Mucosa of descending colon (tissue), 3 donors: Measurements from ENCODE around the gene FASTKD3. TPM values are rescaled to one million over a fixed set of nuclear protein-coding genes. Genes with fewer than 3 reads are reported as not detected.

Source experiments
- ATAC-seq: fragments of 200-7000 bp; cut with Tn5 transposase; one replicate; pipeline ENCODE4 v1.9.1; 2020; ENCODE audit warnings: mild to moderate bottlenecking, moderate library complexity
- DNase-seq, 3 donors: peaks; one replicate each; pipeline ENCODE4 v3.0.0-alpha.2; 2020
- H3K36me3 ChIP-seq: fragments of 200-600 bp; one replicate; pipeline ENCODE4 v1.8.0; 2021; ENCODE audit warnings: low read depth, mild to moderate bottlenecking
- H3K4me1 ChIP-seq: fragments of 200-600 bp; one replicate; pipeline ENCODE4 v1.8.0; 2021; ENCODE audit warnings: low read depth, mild to moderate bottlenecking
- H3K4me3 ChIP-seq: fragments of 200-600 bp; one replicate; pipeline ENCODE4 v1.8.0; 2021; ENCODE audit warnings: mild to moderate bottlenecking
- H3K9me3 ChIP-seq: fragments of 200-600 bp; one replicate; pipeline ENCODE4 v1.8.0; 2021; ENCODE audit warnings: mild to moderate bottlenecking
- intact Hi-C, 2 donors: fragments of 100-400 bp; cut with DNase I in 1 of 2; cut with micrococcal nuclease in 1 of 2; formaldehyde crosslinking; loops; one replicate each; pipeline versions ENCODE4 v1.11.0 to v1.11.1; 2022; cut with DNase I, micrococcal nuclease
- total RNA-seq, 3 donors: library from RNA; stranded (reverse); fragmentation: NEBNext Ultra II Directional in 2 of 3; extraction: Animal tissue kit (Norgen Biotek cat#: 25700) in 2 of 3; gene quantifications; one replicate each; pipeline versions ENCODE4 v1.2.1 to v1.2.4, GENCODE V29; 2021 to 2023
- TF ChIP-seq, protein P1 (sequence below): fragments of 200-600 bp; IDR thresholded peaks from one replicate; pipeline ENCODE4 v1.8.0; 2022; ENCODE audit warnings: antibody characterized with exemption, mild to moderate bottlenecking
- donor health status: DM: no; HTN: no; CAD: no; lungs with moderate emphysema.
- donor health status: DM: no; HTN: no; CAD: no.
- donor health status: DM: no; HTN: yes; CAD: no.

The FASTKD3 gene
- total RNA-seq, 3 donors from 2014 or later = 9.2 to 11.7 (median 9.5) TPM

DNA sequence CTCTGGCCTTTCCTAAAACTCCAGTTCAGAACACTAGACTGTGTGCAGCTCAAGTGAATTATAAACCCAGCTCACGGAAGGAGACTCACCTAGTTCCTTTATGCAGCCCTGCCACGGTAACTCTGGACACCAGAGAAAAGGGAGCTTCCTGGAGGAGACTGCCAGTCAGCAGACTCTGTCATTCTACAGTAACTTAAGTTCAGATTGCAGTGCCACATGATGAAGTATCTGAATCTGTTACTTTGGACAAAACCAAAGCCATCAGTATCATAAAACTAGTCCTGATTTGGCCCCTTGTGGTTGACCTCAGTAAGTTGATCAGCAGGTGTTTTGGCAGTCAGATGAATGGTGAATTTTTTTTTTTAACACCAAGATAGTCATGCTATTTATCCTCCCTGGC, 2.8 kb upstream of the FASTKD3 start:
- Histone ChIP-seq H3K4me1 (peaks cover 35% of the 10 kb centered on the region), H3K36me3 (no peaks in the 10 kb centered on the region), H3K9me3 (no peaks in the 10 kb centered on the region), H3K4me3 (no peak overlapping the region)
- TF ChIP-seq, protein P1, sequence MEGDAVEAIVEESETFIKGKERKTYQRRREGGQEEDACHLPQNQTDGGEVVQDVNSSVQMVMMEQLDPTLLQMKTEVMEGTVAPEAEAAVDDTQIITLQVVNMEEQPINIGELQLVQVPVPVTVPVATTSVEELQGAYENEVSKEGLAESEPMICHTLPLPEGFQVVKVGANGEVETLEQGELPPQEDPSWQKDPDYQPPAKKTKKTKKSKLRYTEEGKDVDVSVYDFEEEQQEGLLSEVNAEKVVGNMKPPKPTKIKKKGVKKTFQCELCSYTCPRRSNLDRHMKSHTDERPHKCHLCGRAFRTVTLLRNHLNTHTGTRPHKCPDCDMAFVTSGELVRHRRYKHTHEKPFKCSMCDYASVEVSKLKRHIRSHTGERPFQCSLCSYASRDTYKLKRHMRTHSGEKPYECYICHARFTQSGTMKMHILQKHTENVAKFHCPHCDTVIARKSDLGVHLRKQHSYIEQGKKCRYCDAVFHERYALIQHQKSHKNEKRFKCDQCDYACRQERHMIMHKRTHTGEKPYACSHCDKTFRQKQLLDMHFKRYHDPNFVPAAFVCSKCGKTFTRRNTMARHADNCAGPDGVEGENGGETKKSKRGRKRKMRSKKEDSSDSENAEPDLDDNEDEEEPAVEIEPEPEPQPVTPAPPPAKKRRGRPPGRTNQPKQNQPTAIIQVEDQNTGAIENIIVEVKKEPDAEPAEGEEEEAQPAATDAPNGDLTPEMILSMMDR = no peak
- ATAC-seq (peak; percentile 63), DNase-seq (peak in 1 of 3 donors; percentile 46)
- intact Hi-C loops = no loop called here

DNA sequence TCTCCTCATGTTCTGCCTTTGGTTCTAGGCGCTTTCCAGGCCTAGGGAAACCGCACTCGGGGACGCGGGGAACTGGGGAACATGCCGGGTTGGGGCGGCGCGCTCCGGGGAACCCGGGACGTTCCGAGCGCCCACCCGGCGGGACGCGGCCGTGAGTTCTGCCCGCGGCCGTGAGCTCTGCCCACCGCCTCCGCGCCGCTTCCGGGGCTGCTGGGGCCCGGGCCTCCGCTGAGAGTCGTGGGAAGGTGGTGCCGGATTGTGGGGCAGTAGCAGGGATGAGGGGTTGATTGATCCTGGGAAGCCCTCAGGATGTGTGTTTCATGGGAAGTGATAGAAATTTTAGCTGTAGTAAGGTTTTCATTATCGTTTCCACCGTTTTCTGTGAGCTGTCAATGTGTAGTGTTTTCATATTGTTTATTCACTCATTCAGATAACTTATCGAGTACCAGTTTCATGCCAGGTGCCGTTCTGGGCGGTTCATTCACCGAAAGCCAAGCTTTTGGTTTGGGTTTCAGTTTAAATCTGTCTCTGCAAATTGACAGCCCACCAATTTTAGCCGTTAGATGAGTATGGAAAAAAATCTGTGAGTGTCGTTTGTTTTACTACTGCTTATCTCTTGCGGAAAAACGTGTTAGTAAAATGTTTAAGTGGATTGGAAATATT, 774 bp upstream of the FASTKD3 start:
- DNase-seq (no peak), ATAC-seq (peak; percentile 61)
- TF ChIP-seq, protein P1 = no peak
- Histone ChIP-seq H3K9me3 (no peaks in the 10 kb centered on the region), H3K36me3 (no peaks in the 10 kb centered on the region), H3K4me3 (peak overlapping the region; percentile 95), H3K4me1 (peaks cover 35% of the 10 kb centered on the region)
- intact Hi-C loops = no loop called here

DNA sequence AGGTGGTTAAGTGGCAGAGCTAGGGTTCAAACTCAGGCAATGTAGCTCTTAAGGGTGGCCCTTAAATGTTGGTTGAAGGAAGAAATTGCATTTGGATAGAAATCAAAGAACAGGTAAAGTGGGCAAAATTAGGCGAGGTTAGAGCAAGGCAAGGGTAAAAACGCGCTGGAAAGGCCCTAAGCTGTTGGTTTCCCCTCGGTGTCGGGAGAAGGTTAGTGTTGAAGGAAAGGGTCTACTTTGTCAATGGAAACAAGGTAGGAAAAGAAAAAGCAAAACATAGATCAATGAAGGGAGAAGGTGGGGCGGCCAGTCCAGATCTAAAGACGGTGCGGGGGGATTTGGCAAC, 431 bp downstream of the FASTKD3 start:
- intact Hi-C loops = no loop called here
- Histone ChIP-seq H3K4me1 (peaks cover 35% of the 10 kb centered on the region), H3K36me3 (no peaks in the 10 kb centered on the region), H3K4me3 (peak overlapping the region; percentile 95), H3K9me3 (no peaks in the 10 kb centered on the region)
- ATAC-seq (peak; percentile 2), DNase-seq (no peak)
- TF ChIP-seq, protein P1 = no peak

DNA sequence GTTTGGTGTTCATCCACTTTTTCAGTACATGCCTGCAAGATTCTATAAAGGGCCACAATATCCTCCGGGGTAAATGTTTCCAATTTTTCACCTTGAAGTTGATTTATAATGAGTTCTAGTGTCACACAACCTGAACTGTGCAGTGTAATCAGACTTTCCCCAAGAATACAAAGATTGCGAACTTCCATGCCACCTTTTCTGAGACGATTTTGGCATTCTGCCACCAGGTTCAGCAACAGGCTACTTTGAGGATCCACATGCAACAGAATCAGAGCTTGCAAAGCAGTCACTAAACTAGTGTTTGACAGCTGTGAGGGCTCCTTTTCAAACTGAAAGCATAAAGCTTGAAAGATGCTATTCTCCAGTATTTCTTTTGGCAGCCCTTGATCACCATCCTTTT, 1.6 kb downstream of the FASTKD3 start:
- TF ChIP-seq, protein P1 = no peak
- Histone ChIP-seq H3K36me3 (no peaks in the 10 kb centered on the region), H3K4me1 (peaks cover 33% of the 10 kb centered on the region), H3K9me3 (no peaks in the 10 kb centered on the region), H3K4me3 (no peak overlapping the region)
- no peak for ATAC-seq
- no peak for DNase-seq
- intact Hi-C loops = no loop called here

DNA sequence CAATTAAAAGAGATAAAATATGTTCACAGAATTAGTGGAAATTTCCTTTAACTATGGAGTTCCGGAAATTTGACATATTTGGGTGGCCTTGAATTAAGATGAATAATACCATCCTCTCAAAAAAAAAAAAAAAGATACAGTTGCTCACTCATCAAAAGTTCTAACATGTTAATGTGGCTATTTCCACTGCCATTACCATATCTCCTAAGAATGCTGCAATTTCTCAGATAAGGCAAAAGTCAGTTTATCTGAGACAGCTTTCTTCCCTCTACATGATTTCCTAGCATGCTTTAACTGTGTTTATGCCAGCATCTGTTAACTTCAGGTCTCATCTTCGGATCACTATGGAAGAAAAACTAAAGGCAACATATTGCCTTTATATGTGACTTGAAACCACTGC, 2.6 kb downstream of the FASTKD3 start:
- TF ChIP-seq, protein P1 = no peak
- DNase-seq (no peak), ATAC-seq (no peak)
- Histone ChIP-seq H3K4me3 (no peak overlapping the region), H3K9me3 (no peaks in the 10 kb centered on the region), H3K36me3 (no peaks in the 10 kb centered on the region), H3K4me1 (peaks cover 29% of the 10 kb centered on the region)
- intact Hi-C loops = no loop called here
